OCI-LY1 (cell line): ENCODE results near the gene BTBD1.

Experiments
- CTCF ChIP-seq: fragments of 200-600 bp; sonication (generic), shearing (Covaris generic); IDR thresholded peaks from 2 replicates; pipeline ENCODE4 v1.5.1; 2017; ENCODE audit warnings: mild to moderate bottlenecking, antibody characterized with exemption, low read length, moderate library complexity, mixed read lengths
- EZH2 ChIP-seq: fragments of 200-600 bp; sonication (generic), shearing (Covaris generic); IDR thresholded peaks from 2 replicates; pipeline ENCODE4 v1.8.0; 2017; ENCODE audit warnings: borderline replicate concordance, mixed run types, mild to moderate bottlenecking, antibody characterized with exemption, low read length, moderate library complexity, mixed read lengths

- TF ChIP-seq CTCF (no peak), EZH2 (no peak)
Measured at GRCh38 chr15:83082730-83083386, 15.8 kb upstream of the BTBD1 start.
